ENCODE results near the gene ELFN2.

DNA sequence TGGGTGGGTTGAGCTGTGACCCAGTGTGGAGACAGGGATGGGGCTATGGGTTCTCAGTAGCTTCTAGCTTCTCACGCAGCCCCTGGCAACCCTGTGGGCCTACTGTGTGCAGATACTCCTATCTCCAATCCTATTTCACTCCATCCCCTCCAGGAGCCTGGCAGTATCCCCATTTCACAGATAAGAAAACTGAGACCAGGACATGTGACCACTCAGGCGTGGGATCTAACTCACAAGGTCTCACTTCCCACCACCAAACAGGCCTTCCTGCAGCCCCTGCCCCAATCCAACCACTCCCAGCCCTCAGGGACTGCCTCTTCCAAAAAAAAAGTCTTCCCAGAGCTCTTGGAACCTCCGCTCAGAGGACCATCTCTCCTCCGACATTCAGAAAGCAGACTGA, 15.6 kb downstream of the ELFN2 start:
- TF ChIP-seq, protein P1, sequence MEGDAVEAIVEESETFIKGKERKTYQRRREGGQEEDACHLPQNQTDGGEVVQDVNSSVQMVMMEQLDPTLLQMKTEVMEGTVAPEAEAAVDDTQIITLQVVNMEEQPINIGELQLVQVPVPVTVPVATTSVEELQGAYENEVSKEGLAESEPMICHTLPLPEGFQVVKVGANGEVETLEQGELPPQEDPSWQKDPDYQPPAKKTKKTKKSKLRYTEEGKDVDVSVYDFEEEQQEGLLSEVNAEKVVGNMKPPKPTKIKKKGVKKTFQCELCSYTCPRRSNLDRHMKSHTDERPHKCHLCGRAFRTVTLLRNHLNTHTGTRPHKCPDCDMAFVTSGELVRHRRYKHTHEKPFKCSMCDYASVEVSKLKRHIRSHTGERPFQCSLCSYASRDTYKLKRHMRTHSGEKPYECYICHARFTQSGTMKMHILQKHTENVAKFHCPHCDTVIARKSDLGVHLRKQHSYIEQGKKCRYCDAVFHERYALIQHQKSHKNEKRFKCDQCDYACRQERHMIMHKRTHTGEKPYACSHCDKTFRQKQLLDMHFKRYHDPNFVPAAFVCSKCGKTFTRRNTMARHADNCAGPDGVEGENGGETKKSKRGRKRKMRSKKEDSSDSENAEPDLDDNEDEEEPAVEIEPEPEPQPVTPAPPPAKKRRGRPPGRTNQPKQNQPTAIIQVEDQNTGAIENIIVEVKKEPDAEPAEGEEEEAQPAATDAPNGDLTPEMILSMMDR (IDR thresholded peaks at IDR 0.05): no peak
- TF ChIP-seq POLR2A (IDR thresholded peaks at IDR 0.05) (no peak), POLR2AphosphoS5 (IDR thresholded peaks at IDR 0.05) (no peak)

Data from breast epithelium (tissue), 3 donors.